ENCODE measurements around the gene FRMD7. TPM values are rescaled to one million over a fixed set of nuclear protein-coding genes. Genes with fewer than 3 reads are reported as not detected.

Gene FRMD7
- total RNA-seq, 1 experiment from 2014 or later: not detected

DNA sequence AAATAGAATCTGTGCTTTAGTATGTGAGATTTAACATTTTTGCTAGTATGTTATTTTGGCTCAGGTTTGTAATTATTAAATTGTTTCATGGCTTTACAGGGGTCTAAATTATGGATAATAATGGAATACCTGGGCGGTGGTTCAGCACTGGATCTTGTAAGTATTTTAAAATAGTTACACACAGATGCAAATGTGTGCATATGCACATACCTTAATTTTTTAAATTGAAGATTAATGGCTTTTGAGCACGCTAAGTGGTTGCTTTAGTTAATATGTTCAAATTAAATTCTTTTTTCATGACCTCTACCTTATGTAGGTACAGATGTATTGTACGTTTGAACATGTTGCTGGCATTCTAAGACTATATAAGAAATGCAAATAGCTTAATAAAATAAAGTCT, 64.5 kb downstream of the FRMD7 start:
- H4K8ac ChIP-seq (replicated peaks; ENCODE audit: insufficient read length, low read depth, low read length): no peak overlapping the region
- H3K9ac ChIP-seq (ENCODE audit: extremely low read depth, insufficient read length, low read length): no peak overlapping the region
- WGBS (ENCODE audit: extremely low coverage, insufficient read length, low lambda C conversion rate): no CpG with 5 or more reads among the region's 3 CpGs

More for the DNA sequence above, 64.5 kb downstream of the FRMD7 start:
- TF ChIP-seq, protein P1, sequence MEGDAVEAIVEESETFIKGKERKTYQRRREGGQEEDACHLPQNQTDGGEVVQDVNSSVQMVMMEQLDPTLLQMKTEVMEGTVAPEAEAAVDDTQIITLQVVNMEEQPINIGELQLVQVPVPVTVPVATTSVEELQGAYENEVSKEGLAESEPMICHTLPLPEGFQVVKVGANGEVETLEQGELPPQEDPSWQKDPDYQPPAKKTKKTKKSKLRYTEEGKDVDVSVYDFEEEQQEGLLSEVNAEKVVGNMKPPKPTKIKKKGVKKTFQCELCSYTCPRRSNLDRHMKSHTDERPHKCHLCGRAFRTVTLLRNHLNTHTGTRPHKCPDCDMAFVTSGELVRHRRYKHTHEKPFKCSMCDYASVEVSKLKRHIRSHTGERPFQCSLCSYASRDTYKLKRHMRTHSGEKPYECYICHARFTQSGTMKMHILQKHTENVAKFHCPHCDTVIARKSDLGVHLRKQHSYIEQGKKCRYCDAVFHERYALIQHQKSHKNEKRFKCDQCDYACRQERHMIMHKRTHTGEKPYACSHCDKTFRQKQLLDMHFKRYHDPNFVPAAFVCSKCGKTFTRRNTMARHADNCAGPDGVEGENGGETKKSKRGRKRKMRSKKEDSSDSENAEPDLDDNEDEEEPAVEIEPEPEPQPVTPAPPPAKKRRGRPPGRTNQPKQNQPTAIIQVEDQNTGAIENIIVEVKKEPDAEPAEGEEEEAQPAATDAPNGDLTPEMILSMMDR (conservative IDR thresholded peaks at IDR 0.05): no peak
- Histone ChIP-seq H4K20me1 (ENCODE audit: control insufficient read depth, insufficient read depth, insufficient read length) (no peaks in the 10 kb centered on the region), H3K23ac (ENCODE audit: insufficient read length, low read depth, low read length) (no peak overlapping the region), H3K79me2 (ENCODE audit: insufficient read depth, low read length) (no peaks in the 10 kb centered on the region), H2BK20ac (ENCODE audit: low read depth, low read length, poor library complexity, severe bottlenecking) (no peak overlapping the region), H2BK5ac (ENCODE audit: insufficient read length, low read length) (no peak overlapping the region), H3K18ac (ENCODE audit: insufficient read length, low read depth, low read length) (no peak overlapping the region), H3K23me2 (ENCODE audit: insufficient read length, low read depth, low read length, poor library complexity, severe bottlenecking) (no peaks in the 10 kb centered on the region), H4K5ac (ENCODE audit: insufficient read length, low read depth, low read length) (no peak overlapping the region), H2AFZ (ENCODE audit: low read length) (no peak overlapping the region), H3K27ac (ENCODE audit: insufficient read length, low read depth, low read length) (no peak overlapping the region), H2BK12ac (ENCODE audit: insufficient read length, low read depth, low read length) (no peak overlapping the region), H3K4me2 (ENCODE audit: insufficient read depth, insufficient read length, low read length) (no peak overlapping the region), H3K27me3 (ENCODE audit: insufficient read depth, low read length) (no peaks in the 10 kb centered on the region), H2BK15ac (ENCODE audit: low read depth, low read length) (no peak overlapping the region), H4K91ac (ENCODE audit: insufficient read length, low read depth, low read length) (no peak overlapping the region), H3K4ac (ENCODE audit: low read depth, low read length) (no peak overlapping the region), H3K56ac (ENCODE audit: insufficient read length, low read depth, low read length) (no peak overlapping the region), H3K4me1 (ENCODE audit: insufficient read depth, low read length) (no peaks in the 10 kb centered on the region), H3K14ac (ENCODE audit: insufficient read depth, low read length) (no peak overlapping the region), H3K79me1 (ENCODE audit: insufficient read depth, low read depth, low read length, poor library complexity, severe bottlenecking) (no peaks in the 10 kb centered on the region), H2AK5ac (ENCODE audit: insufficient read length, low read length) (no peak overlapping the region), H3K9me3 (ENCODE audit: control insufficient read depth, low read depth, low read length) (no peaks in the 10 kb centered on the region), H2BK120ac (ENCODE audit: low read depth, low read length, poor library complexity, severe bottlenecking) (no peak overlapping the region), H3T11ph (ENCODE audit: low read length) (no peak overlapping the region)
- peaks cover 2 to 30% (median 26%) of the 10 kb centered on the region in 3 experiments for H3K36me3 Mint-ChIP-seq (ENCODE audit: insufficient read depth in 1 of 3, low read depth in 3 of 3)
- no peaks in the 10 kb centered on the region for H3K27me3 Mint-ChIP-seq (ENCODE audit: low read depth)
- no peak overlapping the region for H3K27ac Mint-ChIP-seq
- H3K4me3 Mint-ChIP-seq: no peak overlapping the region; a peak in 1 of 5 replicates
- DNase-seq: no peak
- no peaks in the 10 kb centered on the region for H3K9me3 Mint-ChIP-seq
- no peaks in the 10 kb centered on the region for H3K4me1 Mint-ChIP-seq
